Prostate gland (tissue), 2 donors: Measurements from ENCODE around the gene COL12A1. TPM values are rescaled to one million over a fixed set of nuclear protein-coding genes. Genes with fewer than 3 reads are reported as not detected.

ENCODE experiments used
- DNase-seq: peaks from one replicate; pipeline ENCODE4 v3.0.0-alpha.2; 2019; ENCODE audit warnings: low spot score
- H3K27ac ChIP-seq, 2 donors: fragments of 200-600 bp; sonication (generic); 2 replicates each; pipeline ENCODE4 v1.5.1; 2017 to 2019
- H3K27me3 ChIP-seq: fragments of 200-600 bp; sonication (generic); replicated peaks from 2 replicates; pipeline ENCODE4 v1.5.1; 2019; ENCODE audit not compliant: insufficient read depth
- H3K36me3 ChIP-seq, 2 donors: fragments of 200-600 bp; sonication (generic); 1 replicate in 1 of 2; 2 replicates in 1 of 2; pipeline versions ENCODE4 v1.5.1 to v1.8.1; 2017 to 2019
- H3K4me1 ChIP-seq: fragments of 200-600 bp; sonication (generic); replicated peaks from 2 replicates; pipeline ENCODE4 v1.5.1; 2019
- H3K4me3 ChIP-seq, 2 donors: fragments of 200-600 bp; sonication (generic); 2 replicates each; pipeline ENCODE4 v1.5.1; 2017 to 2019
- H3K9me3 ChIP-seq: fragments of 200-600 bp; sonication (generic); 2 replicates; pipeline ENCODE4 v1.5.1; 2017
- POLR2A ChIP-seq: fragments of 450-650 bp; IDR thresholded peaks from one replicate; pipeline ENCODE4 v1.6.1; 2016; ENCODE audit warnings: antibody characterized with exemption, mild to moderate bottlenecking
- POLR2AphosphoS5 ChIP-seq: sonication (generic); formaldehyde crosslinking; IDR thresholded peaks from one replicate; pipeline ENCODE4 v1.6.1; 2017; ENCODE audit warnings: antibody characterized with exemption
- WGBS: methylation state at CpG from one replicate; pipeline ENCODE4 v1.1.5; 2018; 5-methylcytosine and 5-hydroxymethylcytosine counted together
- intact Hi-C: fragments of 100-400 bp; cut with DNase I; formaldehyde crosslinking; loops from one replicate; pipeline ENCODE4 v1.14.2; 2022
- total RNA-seq, 2 donors: library from RNA; depleted of rRNA; stranded (reverse); fragments of >200 nt; gene quantifications; one replicate each; pipeline ENCODE4 v1.1.0, GENCODE V29; 2016
- TF ChIP-seq, protein P1 (sequence below), 4 experiments: fragments of 200-600 bp in 2 of 4; fragments of 450-650 bp in 2 of 4; sonication (generic) in 2 of 4; IDR thresholded peaks; 1 replicate in 3 of 4; 2 replicates in 1 of 4; pipeline ENCODE4 v1.5.1; 2016 to 2019; ENCODE audit warnings: antibody characterized with exemption in 4 of 4, mild to moderate bottlenecking in 2 of 4, moderate library complexity in 2 of 4

The COL12A1 gene
- total RNA-seq, 2 donors from 2014 or later: 8.6 to 40.6 TPM

DNA sequence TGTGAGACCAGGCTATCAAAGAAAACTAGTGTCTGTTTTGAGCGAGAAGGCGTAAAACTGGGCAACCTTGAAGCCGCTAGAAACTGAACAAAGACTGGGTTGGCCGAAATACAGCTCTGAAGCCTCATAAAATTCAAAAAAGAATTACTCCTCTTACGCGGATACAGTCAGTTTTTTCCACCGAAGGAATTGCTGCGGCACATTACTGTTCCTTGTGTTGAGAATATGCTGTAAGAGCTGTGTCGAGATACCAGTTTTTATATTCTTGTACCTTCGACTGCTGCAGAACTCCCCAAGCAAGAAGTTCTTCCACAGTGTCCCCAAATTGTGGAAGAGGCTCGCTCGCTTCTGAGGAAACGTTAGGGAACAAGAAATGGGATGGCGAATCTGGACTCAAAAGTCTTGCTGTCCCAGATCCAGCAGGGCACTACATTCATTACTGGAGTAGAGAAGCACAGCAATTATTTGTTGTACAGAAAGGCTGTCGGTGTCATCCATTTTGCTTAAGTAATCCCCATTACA is 38.3 kb upstream of the COL12A1 start:
- H3K27ac ChIP-seq: peak overlapping the region; percentile 93 to 95
- no peaks in the 10 kb centered on the region for H3K9me3 ChIP-seq
- no peaks in the 10 kb centered on the region for H3K27me3 ChIP-seq
- intact Hi-C loops: loop anchor here (5.0 kb wide), 1 partner anchor 1722 kb away; the partner anchor contains the start of gene EEF1A1
- H3K36me3 ChIP-seq: peaks cover 0 to 3% of the 10 kb centered on the region in 2 donors
- peak overlapping the region; percentile 78 for H3K4me3 ChIP-seq
- 5% methylated on average over 15 of the region's 15 CpGs for WGBS
- TF ChIP-seq, protein P1, sequence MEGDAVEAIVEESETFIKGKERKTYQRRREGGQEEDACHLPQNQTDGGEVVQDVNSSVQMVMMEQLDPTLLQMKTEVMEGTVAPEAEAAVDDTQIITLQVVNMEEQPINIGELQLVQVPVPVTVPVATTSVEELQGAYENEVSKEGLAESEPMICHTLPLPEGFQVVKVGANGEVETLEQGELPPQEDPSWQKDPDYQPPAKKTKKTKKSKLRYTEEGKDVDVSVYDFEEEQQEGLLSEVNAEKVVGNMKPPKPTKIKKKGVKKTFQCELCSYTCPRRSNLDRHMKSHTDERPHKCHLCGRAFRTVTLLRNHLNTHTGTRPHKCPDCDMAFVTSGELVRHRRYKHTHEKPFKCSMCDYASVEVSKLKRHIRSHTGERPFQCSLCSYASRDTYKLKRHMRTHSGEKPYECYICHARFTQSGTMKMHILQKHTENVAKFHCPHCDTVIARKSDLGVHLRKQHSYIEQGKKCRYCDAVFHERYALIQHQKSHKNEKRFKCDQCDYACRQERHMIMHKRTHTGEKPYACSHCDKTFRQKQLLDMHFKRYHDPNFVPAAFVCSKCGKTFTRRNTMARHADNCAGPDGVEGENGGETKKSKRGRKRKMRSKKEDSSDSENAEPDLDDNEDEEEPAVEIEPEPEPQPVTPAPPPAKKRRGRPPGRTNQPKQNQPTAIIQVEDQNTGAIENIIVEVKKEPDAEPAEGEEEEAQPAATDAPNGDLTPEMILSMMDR (IDR thresholded peaks at IDR 0.05): no peak
- TF ChIP-seq POLR2AphosphoS5 (no peak), POLR2A (no peak)
- H3K4me1 ChIP-seq: peaks cover 2% of the 10 kb centered on the region
- DNase-seq: no peak

DNA sequence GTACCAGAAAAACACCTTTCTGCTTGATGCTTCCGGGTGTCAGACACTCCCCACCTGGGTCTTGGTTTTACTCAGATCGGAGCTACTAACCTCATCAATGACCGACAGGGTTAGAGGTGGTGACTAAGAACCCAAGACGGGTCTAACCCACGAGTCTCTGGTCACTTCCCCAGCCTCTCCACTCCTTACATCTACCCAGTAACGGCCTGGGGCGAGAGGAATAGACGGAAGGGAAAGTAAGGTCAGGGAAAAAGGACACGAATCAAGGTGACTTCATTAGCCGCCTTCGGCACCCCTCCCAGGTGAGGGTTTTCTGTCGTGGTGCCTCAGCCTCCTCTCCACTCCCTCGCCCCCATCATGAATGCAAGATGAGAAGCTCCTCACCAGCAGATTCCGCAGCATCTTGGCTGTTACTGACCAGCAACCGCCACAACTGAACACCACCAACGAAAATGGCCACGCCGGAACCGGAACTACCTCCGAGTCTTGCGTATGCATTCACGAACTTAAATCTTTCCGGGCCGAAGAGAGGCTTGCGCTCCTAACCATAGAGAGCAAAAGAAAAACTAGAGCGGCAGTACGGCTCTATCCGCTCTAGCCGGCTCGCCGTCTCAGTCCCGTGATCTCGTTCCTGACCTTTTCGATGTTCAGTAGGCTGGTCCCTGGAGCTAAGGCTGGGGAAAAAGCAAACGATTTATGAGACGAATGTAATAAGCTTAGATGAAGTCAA is 37.6 kb upstream of the COL12A1 start, which contains the start of gene COX7A2:
TSS of gene COX7A2 (minus strand) at position 469 of the 730 bp plus-strand sequence. CDS start at position 402, 67 bp downstream.
- H3K27ac ChIP-seq: peak within 1 kb of the TSS; percentile 93 to 95
- peak within 1 kb of the TSS; percentile 78 for H3K4me3 ChIP-seq
- H3K27me3 ChIP-seq: no peaks in the 10 kb centered on the region
- WGBS: under 1% methylated on average over 36 of the region's 36 CpGs
- H3K9me3 ChIP-seq: no peaks in the 10 kb centered on the region
- TF ChIP-seq POLR2AphosphoS5: peak; percentile 98
- TF ChIP-seq, protein P1 (IDR thresholded peaks at IDR 0.05): no peak
- peak; percentile 66 for TF ChIP-seq POLR2A
- intact Hi-C loops: loop anchor here (5.0 kb wide), 1 partner anchor 1721 kb away; the partner anchor contains the start of gene EEF1A1
- peaks cover 0 to 3% of the 10 kb centered on the region in 2 donors for H3K36me3 ChIP-seq
- peaks cover 2% of the 10 kb centered on the region for H3K4me1 ChIP-seq
- peak; percentile 94 for DNase-seq

DNA sequence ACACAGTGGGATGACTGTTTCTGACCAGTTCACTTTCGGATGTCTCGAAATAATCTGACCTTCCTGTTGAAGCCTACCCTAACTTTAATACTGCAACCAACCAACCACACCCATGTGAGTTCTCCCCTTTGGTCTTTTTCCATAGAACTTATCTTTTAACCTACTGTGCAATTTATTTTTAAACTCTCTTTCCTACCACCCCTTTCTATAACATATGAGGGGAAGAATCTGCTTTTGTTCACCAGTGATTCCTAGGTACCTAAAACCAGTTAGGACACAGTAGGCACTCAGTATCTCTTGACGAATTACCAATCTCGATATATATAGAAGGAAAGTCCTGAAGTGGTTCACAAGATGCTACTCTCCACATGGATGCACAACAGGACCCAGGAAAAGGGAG is 30.8 kb upstream of the COL12A1 start:
- intact Hi-C loops: no loop called here
- TF ChIP-seq, protein P1 (IDR thresholded peaks at IDR 0.05): no peak
- TF ChIP-seq POLR2AphosphoS5: no peak
- H3K27ac ChIP-seq: no peak overlapping the region
- DNase-seq: no peak
- no peaks in the 10 kb centered on the region for H3K27me3 ChIP-seq
- no peak overlapping the region for H3K4me3 ChIP-seq
- WGBS: 92% methylated on average over 4 of the region's 4 CpGs
- no peaks in the 10 kb centered on the region for H3K9me3 ChIP-seq
- peaks cover 0 to 3% of the 10 kb centered on the region in 2 donors for H3K36me3 ChIP-seq
- peaks cover 1% of the 10 kb centered on the region for H3K4me1 ChIP-seq

DNA sequence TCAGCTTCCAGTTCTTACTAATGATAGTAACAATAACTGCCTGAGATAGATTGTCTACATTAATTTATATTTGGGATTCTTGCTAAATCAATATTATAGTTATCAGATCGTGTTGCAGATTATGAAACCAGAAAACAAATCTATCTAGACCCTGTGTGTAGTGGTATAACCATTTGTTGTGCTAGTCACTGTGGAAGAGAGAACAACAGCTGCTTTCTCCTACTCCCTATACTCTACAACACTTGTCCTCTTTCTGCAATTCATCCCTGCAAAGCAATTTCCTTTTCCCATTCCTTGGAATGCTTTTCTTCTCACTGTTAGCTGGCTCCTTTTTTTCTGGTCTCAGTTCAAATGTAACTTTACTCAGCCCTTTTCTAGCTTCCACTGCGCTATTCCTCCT is 29.4 kb upstream of the COL12A1 start:
- H3K9me3 ChIP-seq: no peaks in the 10 kb centered on the region
- DNase-seq: no peak
- TF ChIP-seq POLR2A (no peak), POLR2AphosphoS5 (no peak)
- TF ChIP-seq, protein P1 (IDR thresholded peaks at IDR 0.05): no peak
- H3K27ac ChIP-seq: no peak overlapping the region
- intact Hi-C loops: no loop called here
- H3K36me3 ChIP-seq: peaks cover 0 to 3% of the 10 kb centered on the region in 2 donors
- no peaks in the 10 kb centered on the region for H3K27me3 ChIP-seq
- 94% methylated on average over 2 of the region's 2 CpGs for WGBS
- H3K4me3 ChIP-seq: no peak overlapping the region
- H3K4me1 ChIP-seq: no peaks in the 10 kb centered on the region
